NCI-H1436 treated with DMSO at 0.1 percent for 48 hours (cell line): ENCODE data around the gene PSMB7.

Experiments used
- DNase-seq: peaks from one replicate; lab custom pipeline; 2025; lab: John Stamatoyannopoulos, UW

Gene PSMB7

DNA sequence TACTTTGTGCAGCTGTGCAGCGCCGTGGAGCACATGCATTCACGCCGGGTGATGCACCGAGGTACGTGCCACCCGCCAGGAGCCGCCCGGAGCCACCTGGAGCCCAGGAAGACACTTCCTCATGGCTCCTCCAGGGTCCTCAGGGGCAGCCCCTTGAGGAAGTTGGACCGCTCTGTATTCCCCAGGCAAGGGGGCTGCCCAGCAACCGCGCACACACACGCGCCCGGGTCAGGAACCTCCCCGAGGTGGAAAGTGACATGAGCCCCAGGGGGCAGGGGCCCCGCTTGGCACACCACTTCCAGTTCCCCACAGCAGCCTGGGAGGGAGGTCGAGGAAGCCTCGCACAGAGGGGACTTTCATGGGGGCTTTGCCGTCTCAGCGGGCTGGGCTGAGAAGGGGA lies 88.9 kb downstream of the PSMB7 start:
- DNase-seq, result no peak

DNA sequence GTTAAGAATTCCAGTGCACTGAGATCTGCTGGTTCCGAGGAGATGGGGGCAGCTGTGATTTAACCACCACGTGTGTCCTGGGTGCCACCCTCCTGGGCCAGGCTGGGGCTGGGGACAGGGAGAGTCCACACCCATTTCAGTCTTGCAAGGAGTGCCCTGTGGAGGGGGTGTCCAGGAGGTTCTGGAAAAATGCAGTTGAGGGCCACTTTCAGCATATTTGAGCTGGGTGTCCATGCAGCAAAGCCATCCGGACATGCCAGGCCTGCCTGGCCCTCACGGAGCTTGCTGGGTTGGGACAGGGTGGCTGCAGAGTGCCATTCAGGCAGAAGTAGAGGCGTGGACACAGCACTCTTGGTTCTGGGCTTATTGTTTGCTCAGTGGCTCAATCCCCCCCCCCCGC lies 89.4 kb downstream of the PSMB7 start:
- no peak for DNase-seq

DNA sequence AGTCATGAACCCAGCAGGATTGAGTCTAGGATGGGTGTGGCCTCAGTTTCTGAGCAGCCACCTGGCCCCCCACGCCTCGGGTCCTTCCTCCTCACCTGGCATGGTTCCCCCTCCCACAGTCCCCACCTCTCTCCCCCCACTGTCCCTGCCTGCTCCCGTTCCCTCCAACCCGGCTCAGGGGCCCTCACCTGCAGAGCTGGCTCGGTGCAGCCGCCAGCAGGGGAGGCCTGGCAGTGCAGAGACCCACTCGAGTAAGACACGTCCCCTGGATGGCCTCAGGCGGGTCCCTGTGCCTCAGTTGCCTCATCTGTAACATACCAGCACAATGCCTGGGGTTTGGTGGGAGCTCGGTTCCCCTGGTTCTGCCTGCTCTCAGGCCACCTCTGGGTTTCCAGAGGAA lies 91.3 kb downstream of the PSMB7 start:
- no peak for DNase-seq

DNA sequence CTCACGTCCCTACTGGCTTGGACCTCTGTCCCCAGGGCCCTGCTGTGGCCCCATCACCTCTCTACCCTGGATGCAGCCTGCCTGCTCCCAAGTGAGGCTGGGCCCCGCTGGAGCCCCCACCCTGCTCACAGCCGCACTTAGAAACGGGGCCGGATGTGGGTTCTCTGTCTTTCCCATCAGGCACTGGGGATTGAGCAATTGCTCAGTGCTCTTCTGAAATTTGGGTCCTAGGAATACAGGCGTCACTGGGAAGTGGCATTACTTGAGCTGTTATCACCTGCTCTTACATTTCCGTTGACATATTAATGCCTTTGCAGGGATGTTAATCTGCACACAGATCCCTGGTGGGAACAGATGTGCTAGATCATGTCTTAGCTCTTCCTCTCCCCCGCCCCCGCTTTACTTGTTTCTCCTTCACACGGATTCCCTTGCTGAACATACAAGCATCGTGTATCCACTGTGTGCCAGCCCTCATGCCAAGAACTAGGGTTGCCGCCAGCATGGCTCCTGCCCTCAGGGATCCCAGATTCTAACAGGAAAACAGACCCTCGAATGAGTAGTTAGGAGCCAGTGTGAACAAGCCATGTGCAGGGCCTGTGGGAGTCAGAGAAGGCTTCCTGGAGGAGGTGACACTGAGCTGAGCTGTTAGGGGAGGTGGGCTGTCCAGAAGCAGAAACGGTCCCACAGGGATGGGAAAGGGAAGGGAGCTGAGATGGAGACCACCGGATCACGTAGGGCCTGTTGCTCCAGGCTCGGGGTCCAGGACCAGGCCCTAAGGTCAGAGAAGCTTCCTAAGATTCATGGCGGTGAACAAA lies 92.4 kb downstream of the PSMB7 start:
- DNase-seq, result no peak

DNA sequence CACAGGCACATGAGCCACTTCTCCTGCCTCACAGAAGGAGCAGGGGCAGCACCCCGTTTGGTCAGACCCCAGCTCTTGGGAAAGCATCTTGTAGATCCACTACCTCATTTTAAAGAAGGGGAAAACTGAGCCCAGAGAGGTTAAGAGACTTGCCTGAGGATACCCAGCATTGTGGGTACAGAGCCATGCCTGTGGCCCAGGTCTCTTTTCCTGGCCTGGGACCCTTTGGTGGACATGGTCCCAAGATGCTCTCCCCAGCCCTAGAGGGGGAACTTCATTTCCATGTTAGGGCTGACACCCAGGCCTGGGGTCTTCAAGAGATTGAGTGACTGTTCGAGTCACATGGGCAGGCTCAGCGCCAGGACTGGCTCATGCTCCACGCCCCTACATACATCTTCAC lies 93.3 kb downstream of the PSMB7 start:
- no peak for DNase-seq

DNA sequence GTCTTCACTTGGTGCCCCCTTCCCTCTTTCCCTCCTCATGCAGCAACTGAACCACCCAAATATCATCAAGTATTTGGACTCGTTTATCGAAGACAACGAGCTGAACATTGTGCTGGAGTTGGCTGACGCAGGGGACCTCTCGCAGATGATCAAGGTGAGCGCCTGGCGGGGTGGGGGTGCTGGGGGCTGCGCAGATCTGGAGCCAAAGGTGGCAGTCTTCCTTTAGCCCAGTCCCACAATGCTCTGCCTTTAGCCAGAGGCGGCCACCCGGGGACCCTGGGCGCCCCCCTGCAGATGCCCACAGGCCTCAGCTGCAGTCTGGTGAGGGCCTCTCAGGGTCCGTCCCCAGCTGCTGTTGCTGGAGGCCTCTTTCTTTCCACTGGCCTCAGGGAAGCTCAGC lies 93.8 kb downstream of the PSMB7 start:
- DNase-seq, result no peak

GRCh38 chr9:124320062-124320973 lies 94.9 kb downstream of the PSMB7 start:
- DNase-seq, result no peak

DNA sequence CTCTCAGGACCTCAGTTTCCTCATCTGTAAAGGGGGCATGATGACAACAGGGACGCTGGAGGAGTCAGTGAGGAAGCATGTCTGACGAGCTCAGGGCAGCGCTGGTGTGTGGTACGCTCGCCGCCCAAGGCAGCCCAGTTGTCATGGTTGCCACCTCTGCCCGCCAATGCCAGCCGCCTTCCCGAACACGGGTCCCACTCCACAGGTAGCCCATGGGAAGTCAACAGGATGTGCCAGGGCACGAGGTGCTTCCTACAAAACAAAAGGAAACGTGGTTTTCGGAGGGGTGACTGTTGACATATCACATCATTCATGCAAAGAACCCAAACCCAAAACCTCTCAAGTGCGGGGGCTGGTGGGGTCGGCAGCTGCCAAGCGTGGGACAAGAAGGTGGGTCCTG lies 99.4 kb downstream of the PSMB7 start:
- DNase-seq, result no peak

- no peak for DNase-seq
Observed at GRCh38 chr9:124313940-124314339, 101.3 kb downstream of the PSMB7 start.

- no peak for DNase-seq
Observed at GRCh38 chr9:124312290-124313265, 102.7 kb downstream of the PSMB7 start.

GRCh38 chr9:124311283-124311682 lies 104.0 kb downstream of the PSMB7 start:
- DNase-seq, result no peak

DNA sequence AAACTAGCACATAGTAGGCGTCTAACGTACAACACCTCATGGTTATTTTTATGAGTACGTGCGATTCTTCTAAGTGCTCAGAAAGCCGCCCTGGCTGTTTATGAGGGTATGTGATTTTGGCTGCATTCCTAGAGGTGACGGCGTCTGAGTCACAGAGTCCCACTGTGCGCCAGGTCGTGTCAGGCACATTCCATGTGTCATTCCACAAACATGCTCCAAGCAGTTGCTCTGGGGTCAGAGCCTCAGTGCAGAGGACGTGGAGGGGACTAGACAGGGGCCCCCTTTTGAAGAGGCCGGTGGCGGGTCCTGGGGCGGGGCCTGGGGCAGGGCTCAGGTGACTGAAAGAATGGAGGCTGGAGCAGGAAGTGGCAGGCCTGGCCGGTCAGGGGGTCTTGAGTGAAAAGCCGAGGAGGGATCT lies 105.6 kb downstream of the PSMB7 start:
- DNase-seq, result no peak

DNA sequence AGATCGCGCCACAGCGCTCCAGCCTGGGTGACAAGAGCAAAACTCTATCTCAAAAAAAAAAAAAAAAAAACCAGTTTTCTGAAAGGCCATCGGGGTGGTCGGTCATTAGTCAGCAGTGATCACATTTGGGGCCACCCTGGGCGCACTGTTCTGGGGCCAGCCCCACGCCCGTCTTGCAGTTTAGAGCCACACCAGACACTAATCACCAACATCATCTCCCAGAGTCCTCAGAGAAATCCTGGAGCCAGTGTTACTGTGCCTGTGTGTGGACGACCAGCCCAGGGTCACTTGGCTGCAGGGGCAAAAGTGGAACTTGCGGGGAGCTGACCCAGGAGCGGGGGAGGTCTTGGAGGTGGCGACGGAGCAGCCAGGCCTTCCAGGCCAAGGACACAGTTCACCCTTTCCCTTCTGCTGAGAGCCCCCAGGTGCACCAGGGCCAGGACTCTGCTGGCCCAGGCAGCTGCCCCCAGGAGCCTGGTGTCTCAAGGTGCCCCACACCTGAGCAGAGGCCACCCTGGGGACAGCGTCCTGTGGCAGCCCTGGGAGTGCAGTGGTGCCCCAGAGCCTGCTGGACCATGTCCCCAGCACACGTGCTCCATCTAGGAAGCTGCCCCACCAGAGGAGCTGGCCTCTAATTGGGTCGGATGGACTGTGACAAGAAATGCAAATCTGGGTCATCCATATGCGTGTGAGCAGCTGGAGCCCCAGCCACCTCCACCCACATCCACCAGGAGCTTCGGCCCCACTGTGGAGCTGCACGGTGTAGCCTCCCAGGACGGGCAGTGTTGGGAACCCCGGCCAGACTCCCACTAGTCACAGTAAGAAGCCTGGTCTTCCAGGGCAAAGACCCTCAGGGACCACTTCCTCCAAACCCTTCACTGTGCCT lies 106.4 kb downstream of the PSMB7 start:
- DNase-seq, result no peak

GRCh38 chr9:124307379-124308030 lies 107.7 kb downstream of the PSMB7 start:
- no peak for DNase-seq

DNA sequence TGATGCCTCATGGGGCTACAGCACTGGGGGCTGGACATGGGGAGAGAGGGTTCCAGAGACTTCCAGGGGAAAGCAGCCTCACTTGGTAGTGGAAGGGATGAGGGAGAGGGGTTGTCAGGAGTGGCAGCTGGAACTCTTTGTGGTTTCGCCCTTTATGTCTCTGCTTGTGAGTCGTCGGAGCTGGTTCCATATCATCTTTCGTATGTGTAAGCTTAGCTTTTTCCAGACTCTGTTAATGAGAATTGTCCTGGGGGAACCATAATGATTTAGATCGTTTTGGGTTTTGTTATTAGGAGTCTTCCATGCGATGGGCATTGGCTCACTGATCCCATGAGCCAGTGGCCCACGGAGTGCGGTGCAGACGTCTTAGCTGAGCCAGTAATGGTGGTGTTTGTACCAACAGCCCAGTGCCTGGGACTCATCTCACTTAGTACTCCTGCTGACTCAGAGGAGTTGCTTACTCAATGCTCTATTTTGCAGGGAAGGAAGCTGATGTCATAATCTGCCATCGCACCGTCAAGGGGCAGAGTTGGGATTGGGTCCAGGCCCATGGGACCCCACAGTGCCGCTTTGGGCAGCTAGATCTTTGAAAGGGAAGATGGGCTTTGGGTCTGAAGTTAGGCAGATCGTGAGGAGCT lies 109.0 kb downstream of the PSMB7 start:
- DNase-seq, result no peak

DNA sequence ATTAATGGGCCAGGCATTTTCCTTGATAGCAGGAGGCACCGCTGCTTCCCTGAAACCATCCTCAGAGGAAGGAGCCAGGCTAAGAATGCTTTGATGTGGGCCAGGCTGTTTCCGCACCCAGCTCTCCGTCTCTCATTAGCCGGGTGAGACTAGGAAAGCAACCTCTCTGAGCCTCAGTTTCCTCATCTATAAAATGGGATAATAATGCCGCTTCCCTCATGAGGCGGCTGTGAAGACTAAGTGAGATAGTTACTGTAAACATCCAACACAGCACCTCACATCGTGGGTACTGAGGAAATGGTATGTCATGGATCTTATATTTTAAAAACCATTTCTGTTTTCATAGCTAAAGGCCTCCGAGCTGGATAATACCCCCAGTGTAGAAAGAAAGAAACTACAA lies 111.0 kb downstream of the PSMB7 start:
- DNase-seq, result no peak

DNA sequence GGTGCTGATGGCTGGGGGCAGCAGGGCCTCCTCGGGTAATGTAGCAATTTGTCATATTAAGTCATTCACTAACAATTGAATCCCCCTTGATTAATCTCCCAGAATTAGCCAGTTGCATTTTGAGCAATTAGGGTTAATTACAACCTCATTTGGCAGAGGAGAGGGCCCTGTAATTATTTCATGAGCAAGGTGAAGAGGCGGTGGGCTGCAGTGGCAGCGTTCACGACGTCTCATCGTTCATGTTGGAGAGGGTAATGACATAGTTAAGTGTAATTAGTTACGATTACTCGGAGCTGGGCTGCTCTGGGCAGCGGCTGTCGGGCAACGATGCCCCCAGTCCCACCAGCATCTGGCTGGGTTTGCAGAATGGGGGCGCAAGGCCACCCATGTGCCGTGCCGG lies 111.5 kb downstream of the PSMB7 start:
- DNase-seq, result peak; percentile 9
